ENCODE results near the gene PIEZO2. TPM values are rescaled to one million over a fixed set of nuclear protein-coding genes. Genes with fewer than 3 reads are reported as not detected.

The PIEZO2 gene
- total RNA-seq, 1 donor from 2014 or later = 4.2 TPM

DNA sequence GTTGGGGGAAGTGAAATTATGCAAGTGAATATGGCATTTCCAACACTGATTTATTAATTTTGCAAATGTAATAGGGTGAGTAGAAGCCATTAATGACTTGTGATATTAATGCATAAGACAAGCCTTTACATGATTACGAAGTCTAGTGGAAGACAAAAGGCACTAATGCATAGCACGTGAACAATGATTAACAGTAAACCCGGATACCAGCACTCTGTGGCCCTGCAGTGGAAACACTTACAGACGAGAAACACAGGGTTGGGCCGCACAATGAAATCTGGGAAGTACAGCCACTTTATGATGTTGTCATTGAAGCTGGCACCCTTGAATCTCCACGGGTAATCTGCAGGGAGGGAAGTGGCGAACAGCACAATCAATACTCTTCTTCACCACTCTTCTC is 390.1 kb downstream of the PIEZO2 start:
- Histone ChIP-seq H3K79me2 (ENCODE audit: low read depth) (no peaks in the 10 kb centered on the region), H2AFZ (replicated peaks) (no peak overlapping the region), H3K27ac (no peak overlapping the region), H3K4me2 (no peak overlapping the region), H4K20me1 (ENCODE audit: low read depth) (no peaks in the 10 kb centered on the region), H3K27me3 (no peaks in the 10 kb centered on the region), H3K4me1 (no peaks in the 10 kb centered on the region), H3F3A (ENCODE audit: low read depth) (no peaks in the 10 kb centered on the region), H3K9ac (no peak overlapping the region), H3K36me3 (no peaks in the 10 kb centered on the region), H3K9me3 (ENCODE audit: low read depth) (no peaks in the 10 kb centered on the region), H3K4me3 (no peak overlapping the region)
- Mint-ChIP-seq H3K27me3 (ENCODE audit: insufficient read depth, low read depth) (peaks cover 4% of the 10 kb centered on the region), H3K4me3 (no peak overlapping the region), H3K9me3 (no peaks in the 10 kb centered on the region), H3K4me1 (no peaks in the 10 kb centered on the region), H3K27ac (no peak overlapping the region), H3K36me3 (peaks cover 2% of the 10 kb centered on the region)
- no peak for DNase-seq (ENCODE audit: low spot score)
- TF ChIP-seq EZH2 (IDR thresholded peaks at IDR 0.05) (no peak), EZH2phosphoT487 (IDR thresholded peaks at IDR 0.05) (no peak)
- TF ChIP-seq, protein P1, sequence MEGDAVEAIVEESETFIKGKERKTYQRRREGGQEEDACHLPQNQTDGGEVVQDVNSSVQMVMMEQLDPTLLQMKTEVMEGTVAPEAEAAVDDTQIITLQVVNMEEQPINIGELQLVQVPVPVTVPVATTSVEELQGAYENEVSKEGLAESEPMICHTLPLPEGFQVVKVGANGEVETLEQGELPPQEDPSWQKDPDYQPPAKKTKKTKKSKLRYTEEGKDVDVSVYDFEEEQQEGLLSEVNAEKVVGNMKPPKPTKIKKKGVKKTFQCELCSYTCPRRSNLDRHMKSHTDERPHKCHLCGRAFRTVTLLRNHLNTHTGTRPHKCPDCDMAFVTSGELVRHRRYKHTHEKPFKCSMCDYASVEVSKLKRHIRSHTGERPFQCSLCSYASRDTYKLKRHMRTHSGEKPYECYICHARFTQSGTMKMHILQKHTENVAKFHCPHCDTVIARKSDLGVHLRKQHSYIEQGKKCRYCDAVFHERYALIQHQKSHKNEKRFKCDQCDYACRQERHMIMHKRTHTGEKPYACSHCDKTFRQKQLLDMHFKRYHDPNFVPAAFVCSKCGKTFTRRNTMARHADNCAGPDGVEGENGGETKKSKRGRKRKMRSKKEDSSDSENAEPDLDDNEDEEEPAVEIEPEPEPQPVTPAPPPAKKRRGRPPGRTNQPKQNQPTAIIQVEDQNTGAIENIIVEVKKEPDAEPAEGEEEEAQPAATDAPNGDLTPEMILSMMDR (IDR thresholded peaks at IDR 0.05) = no peak

DNA sequence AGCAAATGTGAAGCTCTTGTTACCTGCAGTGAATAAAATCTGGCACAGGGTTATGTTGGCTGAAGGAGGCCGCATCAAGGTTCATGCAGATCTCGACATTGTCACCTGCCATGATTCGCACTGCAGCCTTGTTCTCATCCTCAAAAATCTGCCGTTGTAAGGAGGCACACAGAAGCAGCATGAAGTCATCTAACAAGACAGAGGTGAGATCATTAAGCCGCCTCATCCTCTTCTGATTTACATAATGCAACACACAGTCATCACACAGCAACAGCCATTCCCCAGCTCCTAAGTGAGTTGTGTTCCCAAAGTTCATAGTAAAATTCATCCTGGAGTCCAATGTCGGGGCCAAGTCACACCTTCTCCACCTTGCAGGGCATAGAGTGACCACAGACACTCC is 391.4 kb downstream of the PIEZO2 start:
- Histone ChIP-seq H2AFZ (replicated peaks) (no peak overlapping the region), H3K79me2 (ENCODE audit: low read depth) (no peaks in the 10 kb centered on the region), H3K4me1 (no peaks in the 10 kb centered on the region), H4K20me1 (ENCODE audit: low read depth) (no peaks in the 10 kb centered on the region), H3K4me2 (no peak overlapping the region), H3K36me3 (no peaks in the 10 kb centered on the region), H3K4me3 (no peak overlapping the region), H3K27ac (no peak overlapping the region), H3K9me3 (ENCODE audit: low read depth) (no peaks in the 10 kb centered on the region), H3K9ac (no peak overlapping the region), H3K27me3 (no peaks in the 10 kb centered on the region), H3F3A (ENCODE audit: low read depth) (no peaks in the 10 kb centered on the region)
- DNase-seq (ENCODE audit: low spot score) = no peak
- Mint-ChIP-seq H3K27ac (no peak overlapping the region), H3K9me3 (no peaks in the 10 kb centered on the region), H3K27me3 (ENCODE audit: insufficient read depth, low read depth) (peaks cover 4% of the 10 kb centered on the region), H3K4me3 (no peak overlapping the region), H3K36me3 (no peaks in the 10 kb centered on the region), H3K4me1 (no peaks in the 10 kb centered on the region)
- TF ChIP-seq, protein P1 (IDR thresholded peaks at IDR 0.05) = no peak
- TF ChIP-seq EZH2phosphoT487 (IDR thresholded peaks at IDR 0.05) (no peak), EZH2 (IDR thresholded peaks at IDR 0.05) (no peak)

DNA sequence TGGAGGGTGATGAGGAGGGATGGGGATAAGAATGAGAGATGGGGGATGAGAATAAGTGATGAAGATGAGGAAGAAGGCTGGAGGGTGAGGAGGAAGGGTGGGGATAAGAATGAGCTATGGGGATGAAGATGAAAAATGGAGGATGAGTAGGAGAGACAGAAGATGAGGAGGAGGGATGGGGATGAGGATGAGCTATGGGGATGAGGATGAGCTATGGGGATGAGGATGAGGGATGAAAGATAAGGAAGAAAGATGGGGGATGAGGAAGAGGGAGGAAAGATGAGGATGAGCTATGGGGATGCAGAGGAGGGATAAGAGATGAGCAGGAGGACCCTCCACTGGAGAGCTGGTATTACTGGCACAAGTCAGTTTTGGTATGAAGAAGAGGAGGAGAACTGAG is 392.0 kb downstream of the PIEZO2 start:
- Mint-ChIP-seq H3K27ac (no peak overlapping the region), H3K4me1 (no peaks in the 10 kb centered on the region), H3K9me3 (no peaks in the 10 kb centered on the region), H3K27me3 (ENCODE audit: insufficient read depth, low read depth) (peaks cover 2% of the 10 kb centered on the region), H3K4me3 (no peak overlapping the region), H3K36me3 (no peaks in the 10 kb centered on the region)
- DNase-seq (ENCODE audit: low spot score) = no peak
- Histone ChIP-seq H3F3A (ENCODE audit: low read depth) (no peaks in the 10 kb centered on the region), H3K79me2 (ENCODE audit: low read depth) (no peaks in the 10 kb centered on the region), H3K4me2 (no peak overlapping the region), H3K36me3 (no peaks in the 10 kb centered on the region), H3K4me3 (no peak overlapping the region), H3K4me1 (no peaks in the 10 kb centered on the region), H4K20me1 (ENCODE audit: low read depth) (no peaks in the 10 kb centered on the region), H2AFZ (replicated peaks) (no peak overlapping the region), H3K9ac (no peak overlapping the region), H3K27me3 (no peaks in the 10 kb centered on the region), H3K9me3 (ENCODE audit: low read depth) (no peaks in the 10 kb centered on the region), H3K27ac (no peak overlapping the region)
- no peak for TF ChIP-seq EZH2phosphoT487 (IDR thresholded peaks at IDR 0.05)
- TF ChIP-seq, protein P1 (IDR thresholded peaks at IDR 0.05) = no peak
- TF ChIP-seq EZH2 (IDR thresholded peaks at IDR 0.05) = no peak
